RPMI8226 (cell line): ENCODE data around the gene MED13L.
"Not testable (repeated sequence)": the region's sequence is repeated elsewhere in the genome, so short reads cannot be mapped to it uniquely, and the experiment has no call there.

Source experiments
- DNase-seq: peaks from one replicate; pipeline ENCODE4 v3.0.0-alpha.2; 2015

Gene MED13L

DNA sequence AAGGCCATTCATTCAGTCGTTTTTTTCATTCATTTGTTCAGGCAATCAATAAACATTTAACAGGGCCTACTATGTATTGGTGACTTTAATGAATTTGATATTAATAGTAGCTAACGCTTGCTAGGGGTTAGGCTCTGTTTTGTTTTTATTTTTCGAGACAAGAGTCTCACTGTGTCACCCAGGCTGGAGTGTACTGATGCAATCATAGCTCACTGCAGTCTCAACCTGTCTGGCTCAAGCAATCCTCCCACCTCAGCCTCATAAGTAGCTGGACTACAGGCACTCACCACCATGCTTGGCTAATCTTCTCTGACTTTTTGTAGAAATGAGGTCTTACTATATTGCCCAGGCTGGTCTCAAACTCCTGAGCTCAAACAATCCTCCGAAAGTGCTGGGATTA lies 25.6 kb upstream of the MED13L start:
- DNase-seq: no peak

DNA sequence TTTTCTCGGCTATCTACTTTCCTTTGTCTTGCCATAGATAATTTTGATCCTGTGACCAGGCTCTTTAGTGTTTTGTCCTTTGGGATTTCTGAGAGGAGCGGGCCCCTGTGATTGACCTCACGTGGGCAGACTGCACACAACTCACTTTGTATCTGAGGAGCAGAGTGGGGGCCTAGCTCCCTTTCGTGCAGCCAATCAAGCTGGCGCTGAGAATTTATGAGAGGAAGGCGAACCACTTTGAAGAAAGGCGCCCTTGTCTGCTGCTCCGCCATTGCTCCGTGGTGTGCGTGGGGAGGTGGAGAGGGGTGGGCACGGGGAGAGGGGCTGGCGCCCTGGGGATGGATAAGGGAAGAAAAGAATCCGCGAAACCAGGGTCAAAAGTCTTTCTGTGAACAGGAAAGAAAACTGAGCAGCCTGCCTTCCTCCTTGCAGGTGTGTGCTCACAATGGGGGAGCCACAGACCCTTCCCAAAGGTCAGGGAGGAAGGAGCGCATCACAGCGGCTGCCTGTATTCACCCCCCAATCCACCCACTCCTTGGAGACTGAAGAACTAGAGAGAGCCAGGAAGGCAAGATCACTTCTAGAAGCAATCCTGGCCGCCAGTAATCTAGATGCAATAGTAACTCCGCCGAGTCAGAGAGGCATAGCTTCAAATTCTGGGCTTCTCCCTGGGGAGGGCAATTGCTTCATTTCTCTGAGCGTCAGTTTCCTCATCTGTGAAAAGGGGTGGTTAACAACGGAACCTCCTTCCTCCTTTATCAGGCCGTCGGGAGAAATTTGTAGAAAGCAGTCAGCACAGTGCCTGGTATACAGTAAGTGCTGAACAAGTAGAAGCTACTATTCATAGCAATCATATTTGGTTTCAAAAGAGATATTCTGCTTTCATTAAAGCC lies 24.9 kb upstream of the MED13L start:
- no peak for DNase-seq

DNA sequence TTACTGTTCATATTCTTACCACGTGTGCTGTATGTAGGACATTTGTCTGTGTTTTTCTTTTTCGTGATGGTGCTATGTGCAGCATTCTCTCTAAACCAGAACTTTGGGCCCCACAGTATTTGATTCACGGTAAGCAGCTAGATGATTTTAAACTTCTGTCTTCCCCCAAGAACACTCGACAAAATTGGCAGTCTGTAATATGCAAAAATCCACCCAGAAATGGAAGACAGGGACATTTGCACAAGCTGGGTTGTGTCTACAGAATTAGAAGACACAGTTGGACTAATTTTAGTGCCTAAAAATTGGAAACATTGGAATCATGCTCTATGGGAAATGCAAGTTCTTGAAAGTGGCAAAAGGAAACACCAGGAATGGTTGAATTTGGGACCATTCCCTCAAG lies 24.1 kb upstream of the MED13L start:
- no peak for DNase-seq

DNA sequence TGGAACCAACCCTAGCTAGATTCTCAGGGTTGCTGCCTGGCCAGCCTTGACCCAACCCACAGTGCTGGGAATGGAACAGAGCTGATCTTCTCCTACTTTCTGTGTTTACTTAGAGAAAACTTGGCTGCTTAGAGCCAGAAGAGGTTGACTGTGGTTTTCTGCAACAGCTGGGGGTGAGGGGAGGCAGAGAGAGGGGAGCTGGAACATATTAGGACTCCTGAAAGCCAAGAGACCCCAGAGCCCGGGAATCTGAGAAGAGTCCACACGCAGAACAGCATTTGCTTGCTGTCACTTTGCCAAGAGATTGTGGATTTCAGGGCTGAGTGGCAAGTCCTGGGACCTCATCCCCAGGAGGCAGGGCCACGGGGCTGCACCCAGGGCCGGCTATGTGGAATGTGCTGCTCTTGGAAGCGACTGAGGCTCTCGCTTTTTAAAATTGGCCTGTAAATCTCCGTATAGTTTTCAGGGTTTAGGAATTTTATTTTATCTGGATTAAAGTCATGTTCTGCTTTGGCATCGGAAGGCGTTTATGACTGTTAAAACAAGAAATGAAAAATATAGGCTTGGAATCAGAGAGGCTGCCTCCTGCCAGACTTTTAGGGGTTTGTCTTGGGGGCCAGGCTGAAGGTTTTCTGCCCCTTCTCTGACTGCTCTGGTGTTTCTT lies 22.3 kb upstream of the MED13L start:
- no peak for DNase-seq

DNA sequence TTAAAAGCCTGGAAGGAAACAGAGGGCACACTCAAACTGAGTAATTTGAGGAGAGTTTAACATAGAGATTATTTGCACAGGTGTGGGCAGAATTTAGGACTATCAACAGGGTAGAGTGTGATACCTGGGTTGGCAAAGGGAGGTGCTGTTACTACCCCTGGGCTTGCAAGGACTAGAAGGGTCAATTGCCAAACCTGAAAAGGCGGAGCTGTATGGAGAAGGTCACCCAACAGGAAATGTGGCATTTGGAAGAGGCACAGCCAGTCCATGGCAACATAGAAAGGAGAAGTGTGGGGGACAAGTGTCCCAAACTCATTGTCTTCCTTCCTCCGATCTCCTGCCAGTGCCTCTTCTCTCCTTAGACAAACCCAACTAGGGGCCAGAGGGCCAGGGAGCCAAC lies 21.6 kb upstream of the MED13L start:
- DNase-seq: no peak

DNA sequence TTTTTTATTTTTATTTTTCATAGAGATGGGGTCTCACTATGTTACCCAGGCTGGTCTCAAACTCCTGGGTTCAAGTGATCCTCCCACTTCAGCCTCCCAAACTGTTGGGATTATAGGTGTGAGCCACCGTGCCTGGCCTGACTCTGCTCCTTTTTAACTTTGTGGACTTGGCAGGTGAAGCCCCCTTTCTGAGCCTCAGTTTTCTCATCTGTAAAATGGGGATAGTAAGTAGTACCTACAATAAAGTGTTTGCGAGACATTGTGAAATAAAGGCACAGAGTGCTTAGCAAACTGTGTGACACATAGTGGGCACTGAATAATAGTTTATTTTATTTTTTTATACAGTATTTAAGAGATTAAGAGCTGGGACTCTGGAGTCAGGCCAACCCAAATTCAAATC lies 21.1 kb upstream of the MED13L start:
- no peak for DNase-seq

DNA sequence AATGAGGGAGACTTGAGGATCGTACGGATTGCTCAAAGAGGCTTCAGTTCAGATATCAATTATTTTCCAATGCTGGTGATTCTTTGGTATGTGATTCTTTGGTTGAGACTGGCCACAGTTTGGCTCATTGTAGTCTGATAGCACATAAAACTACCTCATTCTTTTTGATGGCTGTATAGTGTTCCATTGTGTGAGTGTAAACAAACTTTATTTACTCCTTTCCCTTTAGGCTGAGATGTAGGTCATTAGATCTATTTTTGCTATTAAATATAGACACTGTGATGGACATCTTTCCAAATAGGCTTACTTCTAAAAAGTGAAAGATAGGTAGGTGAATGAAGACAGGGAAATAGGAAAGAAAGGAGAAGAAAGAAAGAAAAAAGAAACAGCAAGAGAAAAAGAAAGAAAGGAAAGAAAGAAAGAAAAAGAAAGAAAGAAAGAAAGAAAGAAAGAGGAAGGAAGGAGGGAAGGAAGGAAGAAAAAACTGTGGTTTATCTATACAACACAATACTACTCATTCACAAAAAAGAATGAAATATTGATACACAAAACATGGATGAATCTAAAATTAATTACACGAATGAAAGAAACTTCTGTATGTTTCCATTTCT lies 19.8 kb upstream of the MED13L start:
- DNase-seq: no peak

DNA sequence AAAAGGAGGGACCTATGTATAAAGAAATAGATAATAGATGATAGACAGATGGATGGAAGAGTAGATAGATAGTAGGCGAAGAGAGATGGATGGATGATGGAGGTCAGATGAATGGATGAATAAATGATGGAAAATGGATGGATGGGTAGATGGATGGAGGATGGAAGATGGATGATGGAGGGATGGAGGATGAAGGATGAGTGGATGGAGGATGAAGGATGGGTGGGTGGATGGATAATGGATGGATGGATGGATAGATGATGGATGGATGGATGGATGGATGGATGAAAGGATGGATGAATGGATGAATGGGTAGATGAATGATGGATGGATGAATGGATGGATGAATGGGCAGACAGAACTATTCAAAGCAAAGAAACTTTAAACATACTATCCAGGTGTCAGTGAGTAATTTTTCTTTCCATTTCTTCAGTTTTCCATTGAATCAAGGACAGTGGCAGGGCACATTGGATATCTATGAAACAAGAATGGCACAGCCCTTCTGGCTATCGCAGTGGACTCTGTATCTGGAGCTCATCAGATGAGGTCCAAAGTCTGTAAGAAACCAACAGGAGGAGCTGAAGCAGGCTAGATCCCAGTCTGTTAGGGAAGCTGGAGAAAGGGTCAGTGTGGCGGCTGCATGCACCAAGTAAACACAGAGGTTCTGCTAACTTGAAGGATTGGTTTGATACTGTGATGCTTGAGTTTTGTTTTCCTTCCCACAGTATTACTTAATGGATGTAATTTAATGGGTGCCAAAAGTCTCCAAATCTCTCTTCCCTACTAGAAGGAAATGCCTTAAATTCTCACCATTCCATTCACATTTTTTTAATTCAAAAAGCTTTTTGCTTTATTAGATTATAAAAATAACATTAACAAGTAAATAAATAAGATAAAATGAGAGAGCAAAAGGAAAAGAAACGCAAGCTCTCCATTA lies 18.1 kb upstream of the MED13L start:
- no peak for DNase-seq

DNA sequence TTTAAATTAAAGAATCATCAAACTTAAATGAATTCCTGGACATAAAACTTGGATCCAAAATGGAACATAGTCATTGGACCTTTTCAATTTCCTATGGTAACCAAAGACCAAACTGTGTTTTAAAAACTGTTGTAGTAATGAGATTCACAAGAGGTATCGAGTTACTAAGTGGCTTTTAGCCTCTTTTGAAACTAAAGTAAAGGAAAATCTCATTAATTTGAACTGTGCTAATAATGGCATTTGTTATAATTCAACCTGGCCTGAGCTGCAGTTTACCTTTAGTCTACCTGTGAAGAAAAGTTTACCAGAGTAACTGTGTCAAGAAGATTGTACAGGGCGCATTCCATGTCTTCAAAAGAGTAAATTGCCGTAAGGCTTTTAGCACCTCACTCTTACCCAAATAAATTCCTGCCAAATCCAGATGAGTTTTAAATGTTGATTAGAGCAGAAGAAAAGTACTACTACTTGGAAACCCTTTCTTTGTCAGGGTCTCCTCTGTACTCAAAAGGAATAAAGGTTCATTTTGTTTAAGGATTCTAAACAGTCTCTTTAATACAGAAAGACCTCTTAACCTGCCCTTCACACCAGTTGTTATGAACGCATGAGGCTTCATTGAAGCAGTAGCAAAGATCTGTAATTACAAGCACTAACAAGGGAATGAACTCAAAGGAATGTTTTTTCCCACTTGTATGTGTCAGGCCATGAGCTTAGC lies 17.1 kb upstream of the MED13L start:
- DNase-seq: no peak

DNA sequence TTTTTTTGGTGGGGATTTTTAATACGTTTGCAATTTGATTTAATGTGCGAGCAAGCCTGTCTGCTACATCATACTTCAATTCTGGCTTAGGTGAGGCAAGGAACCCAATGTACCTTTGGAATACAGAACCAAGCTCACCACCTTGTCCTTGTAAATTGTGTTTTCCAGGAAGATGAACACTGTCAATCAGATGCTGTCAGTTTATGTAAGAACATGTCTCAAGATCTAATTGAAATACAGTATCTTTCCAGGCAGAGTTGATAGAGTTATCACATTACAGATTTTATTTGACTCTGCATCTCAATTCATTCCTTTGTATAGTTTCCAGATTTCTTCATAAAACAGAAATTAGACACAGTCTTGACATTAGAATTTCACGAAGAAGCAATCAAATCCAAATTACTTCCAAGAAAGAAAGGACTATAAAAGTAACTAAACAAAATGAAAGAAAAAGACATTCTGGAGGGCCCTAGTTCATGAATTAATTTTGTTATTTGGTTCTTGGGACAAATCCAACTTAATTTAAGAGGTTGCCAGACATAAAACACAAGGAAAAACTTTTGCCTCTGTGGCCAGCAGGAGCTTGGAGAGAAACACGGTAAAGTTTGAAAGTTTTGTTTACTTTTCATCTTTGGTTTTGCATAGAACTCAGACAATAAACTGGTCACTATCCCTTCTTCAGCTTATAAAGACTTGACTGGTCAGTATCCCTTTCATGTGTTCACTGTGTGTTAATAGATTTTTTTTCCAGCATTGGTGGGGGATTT lies 16.4 kb upstream of the MED13L start:
- no peak for DNase-seq

DNA sequence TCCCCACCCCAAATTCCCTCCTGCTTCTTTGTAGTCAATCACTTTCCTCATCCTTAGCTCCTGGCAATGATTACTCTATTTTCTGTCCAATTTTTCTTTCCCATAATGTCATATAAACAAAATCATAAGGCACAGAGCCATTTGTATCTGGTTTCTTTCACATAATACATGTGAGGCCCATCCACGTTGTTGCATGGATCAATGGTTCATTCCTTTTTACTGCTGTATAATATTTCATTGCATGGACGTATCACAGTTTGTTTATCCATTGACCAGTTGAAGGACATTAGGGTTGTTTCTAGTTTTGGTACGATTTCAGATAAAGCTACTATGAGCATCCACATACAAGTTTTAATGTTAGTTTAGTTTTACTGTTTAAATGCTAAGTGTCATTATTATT lies 13.7 kb upstream of the MED13L start:
- DNase-seq: no peak

DNA sequence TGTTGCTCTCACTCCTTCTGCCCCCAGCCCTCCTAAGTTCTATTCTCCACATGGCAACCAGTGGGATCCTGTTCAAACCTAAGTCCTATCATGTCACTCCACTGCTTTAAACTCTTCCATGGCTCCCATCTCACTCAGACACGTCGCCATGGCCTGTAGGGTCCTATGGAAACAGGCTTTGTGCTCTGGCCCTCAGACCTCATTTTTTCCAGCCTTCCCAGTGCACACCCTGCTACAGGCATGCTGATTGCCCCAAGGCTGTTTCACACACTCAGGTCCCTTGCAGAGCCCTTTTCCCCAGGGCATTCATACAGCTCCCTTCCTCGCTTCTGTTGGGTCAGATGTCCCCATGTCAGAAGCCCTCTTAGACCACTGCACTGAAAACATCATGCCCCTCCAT lies 11.2 kb upstream of the MED13L start:
- no peak for DNase-seq

DNA sequence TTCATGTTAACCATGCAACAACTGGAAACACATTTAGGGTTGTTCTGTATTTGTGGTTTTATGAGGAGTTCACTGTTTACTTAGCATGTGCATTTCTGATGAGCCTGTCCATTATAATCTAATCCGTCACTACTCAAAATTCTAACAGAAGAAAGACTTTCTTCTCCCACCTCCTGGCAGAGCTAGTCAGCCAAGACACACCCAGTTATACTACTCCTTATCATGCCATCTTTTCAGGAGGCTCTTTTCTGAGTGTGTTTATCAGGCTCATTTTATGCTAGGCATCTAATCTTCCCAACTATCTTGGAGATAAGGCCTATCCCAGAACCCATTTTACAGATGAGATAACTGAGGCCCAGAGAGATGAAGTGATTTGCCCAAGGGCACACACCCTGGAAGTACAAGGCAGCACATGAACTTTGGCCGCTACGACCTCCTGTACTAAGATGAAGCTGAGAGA lies 10.4 kb upstream of the MED13L start:
- DNase-seq: no peak

DNA sequence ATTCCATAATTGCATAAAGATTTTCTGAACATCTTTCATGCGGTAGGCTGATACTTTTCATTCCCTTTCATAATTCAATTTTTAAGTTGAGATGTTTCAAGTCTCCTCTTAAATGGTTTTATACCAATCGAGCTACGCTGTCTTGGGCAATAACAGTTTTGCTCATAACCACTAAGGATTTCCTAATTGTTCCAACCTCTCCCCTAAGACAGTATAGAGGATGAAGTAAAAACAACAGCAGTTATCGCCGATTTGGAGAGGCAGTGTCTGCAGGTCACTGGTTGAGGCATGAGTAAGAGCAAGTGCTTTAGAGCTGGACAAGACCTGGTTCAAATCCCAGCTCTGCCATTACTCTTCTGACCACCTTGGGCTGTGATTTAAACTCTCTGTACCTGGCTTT lies 6.9 kb upstream of the MED13L start:
- DNase-seq: no peak

DNA sequence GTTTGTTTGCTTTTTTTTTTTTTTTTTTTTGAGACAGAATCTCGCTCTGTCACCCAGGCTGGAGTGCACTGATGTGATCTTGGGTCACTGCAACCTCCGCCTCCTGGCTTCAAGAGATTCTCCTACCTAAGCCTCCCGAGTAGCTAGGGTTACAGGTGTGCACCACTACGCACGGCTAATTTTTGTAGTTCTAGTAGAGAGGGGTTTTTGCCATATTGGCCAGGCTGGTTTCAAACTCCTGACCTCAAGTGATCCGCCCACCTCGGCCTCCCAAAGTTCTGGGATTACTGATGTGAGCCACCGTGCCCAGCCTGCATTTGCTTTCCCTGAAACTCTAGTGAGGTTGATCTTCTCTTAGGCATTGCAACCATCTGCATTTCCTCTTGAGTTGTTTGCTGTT lies 6.4 kb upstream of the MED13L start:
- not testable (repeated sequence) for DNase-seq

DNA sequence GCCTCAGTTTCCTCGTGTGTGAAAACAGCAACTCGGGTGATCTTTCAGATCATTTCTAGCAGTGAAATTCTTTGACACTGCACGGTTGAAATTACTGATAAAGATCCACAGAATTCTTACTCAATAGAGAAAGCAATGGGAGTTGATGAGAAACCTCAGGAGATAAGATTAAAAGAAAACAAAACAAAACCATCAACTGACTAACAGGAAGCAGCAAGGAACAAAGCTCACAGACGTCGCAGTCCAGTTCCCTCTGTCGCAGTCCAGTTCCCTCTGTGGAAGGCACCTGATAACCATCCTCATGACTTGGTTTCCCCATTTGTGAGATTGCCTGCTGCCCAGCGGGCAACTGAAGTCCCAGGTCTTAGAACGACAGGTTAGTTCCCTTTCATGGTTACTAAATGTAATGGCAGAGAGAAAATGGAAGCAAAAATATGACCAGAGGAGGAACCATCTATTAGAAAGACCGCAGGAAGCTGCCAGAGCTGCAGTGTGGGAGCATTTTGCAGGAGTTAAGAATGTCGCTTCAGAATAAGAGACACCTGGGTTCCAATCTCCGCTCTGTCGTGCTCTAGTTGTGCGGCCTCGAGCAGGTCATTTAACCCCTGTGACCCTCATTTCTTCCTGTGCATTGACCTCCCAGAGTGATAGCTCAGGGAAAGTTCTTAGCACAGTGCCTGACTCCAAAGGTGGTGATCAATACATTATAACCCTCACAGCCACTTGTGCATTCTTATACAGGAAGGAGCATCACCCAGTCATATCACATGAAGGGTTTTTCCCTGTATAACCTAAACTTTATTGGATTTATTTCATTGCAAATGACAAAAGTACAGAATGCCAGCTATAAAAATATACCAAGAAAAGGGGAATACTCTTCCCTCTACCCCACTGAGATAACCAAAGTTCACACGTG lies 5.1 kb upstream of the MED13L start:
- DNase-seq: no peak

DNA sequence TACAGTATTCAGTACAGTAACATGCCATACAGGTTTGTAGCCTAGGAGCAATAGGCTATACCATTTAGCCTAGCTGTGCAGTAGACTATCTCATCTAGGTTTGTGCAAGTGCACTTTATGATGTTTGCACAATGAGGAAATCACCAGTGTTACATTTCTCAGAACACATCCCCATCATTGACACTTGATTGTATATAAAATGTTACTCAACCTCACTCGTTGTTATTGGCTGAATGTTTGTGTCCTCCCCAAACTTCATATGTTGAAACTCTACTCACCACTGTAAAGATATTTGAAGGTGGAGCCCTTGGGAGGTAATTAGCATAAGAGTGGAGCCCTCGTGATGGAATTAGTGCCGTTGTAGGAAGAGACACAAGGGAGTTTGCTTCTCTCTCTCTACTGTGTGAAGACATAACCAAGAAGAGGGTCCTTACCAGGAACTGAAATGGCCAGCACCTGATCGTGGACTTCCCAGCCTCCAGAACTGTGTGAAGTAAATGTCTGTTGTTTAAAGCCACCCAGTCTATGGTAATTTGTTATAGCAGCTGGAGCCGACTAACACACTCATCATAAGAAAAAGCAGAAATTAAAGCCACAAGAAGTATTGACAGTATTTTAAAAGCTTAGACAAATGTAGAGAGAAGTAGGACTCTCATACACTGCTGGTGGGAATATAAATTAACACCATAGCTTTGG lies 3.2 kb upstream of the MED13L start:
- DNase-seq: no peak

DNA sequence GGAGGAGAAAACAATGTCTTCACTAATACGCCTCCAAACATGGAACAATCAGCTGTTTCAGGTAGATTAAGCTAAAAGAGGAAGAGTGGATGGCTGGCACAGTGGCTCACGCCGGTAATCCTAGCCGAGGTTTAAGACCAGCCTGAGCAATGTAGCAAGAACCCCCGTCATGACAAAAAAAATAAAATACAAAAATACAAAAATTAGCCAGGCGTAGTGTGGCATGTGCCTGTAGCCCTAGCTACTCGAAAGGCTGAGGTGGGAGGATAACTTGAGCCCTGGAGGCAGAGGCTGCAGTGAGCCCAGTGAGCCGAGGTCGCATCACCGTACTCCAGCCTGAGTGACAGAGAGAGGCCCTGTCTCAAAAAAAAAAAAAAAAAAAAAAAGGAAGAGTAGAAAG lies 1.2 kb upstream of the MED13L start:
- no peak for DNase-seq

DNA sequence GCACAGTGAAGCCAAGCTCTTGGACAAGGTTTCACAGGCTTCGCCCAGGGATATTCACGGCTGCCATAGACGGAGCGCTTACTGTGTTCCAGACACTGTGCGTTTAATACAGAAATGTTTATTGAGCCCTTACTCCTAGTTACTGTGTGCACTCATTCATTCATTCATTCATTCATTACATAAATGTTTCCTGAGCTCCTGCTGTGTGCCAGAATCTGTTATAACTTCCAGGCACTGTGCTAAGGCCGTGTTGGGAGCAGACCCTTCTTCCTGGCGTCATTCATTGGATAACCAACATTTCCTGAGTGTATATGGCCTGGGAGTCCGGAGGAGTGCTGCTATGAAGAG lies 760 bp upstream of the MED13L start:
- DNase-seq: no peak
